Measurements from ENCODE around the gene COMMD9.

COMMD9 gene

GRCh38 chr11:36295926-36296325 lies 6.7 kb upstream of the COMMD9 start, which contains the start of gene PRR5L:
PRR5L (plus strand) TSS chr11:36296288; CDS start chr11:36401122, 104,834 bp downstream.
- 0 out of 2 replicates have a peak, but pooled peaks cover 2% of the 10 kb centered on the region for H3K27me3 ChIP-seq (ENCODE audit: control insufficient read depth, insufficient read depth, low read length)
- H3K36me3 ChIP-seq (ENCODE audit: control insufficient read depth, insufficient read depth, low read length): no peaks in the 10 kb centered on the region

GRCh38 chr11:36292311-36292722 lies 3.1 kb upstream of the COMMD9 start:
- Histone ChIP-seq H3K4me3 (ENCODE audit: low read depth, low read length) (no peak overlapping the region), H3K27ac (ENCODE audit: low read depth, low read length) (no peak overlapping the region), H3K4me1 (ENCODE audit: control insufficient read depth, insufficient read depth, low read length) (no peaks in the 10 kb centered on the region), H3K36me3 (ENCODE audit: control insufficient read depth, insufficient read depth, low read length) (no peaks in the 10 kb centered on the region), H3K9ac (ENCODE audit: low read depth, low read length) (no peak overlapping the region), H3K27me3 (ENCODE audit: control insufficient read depth, insufficient read depth, low read length) (peaks cover 12% of the 10 kb centered on the region), H3K9me3 (ENCODE audit: control insufficient read depth, insufficient read depth, low read length) (no peaks in the 10 kb centered on the region)

More at GRCh38 chr11:36295926-36296325, 6.7 kb upstream of the COMMD9 start, which contains the start of gene PRR5L:
- H3K9me3 ChIP-seq (ENCODE audit: control insufficient read depth, insufficient read depth, low read length): no peaks in the 10 kb centered on the region
- no peak within 1 kb of the TSS for H3K4me3 ChIP-seq (ENCODE audit: low read depth, low read length)
- H3K9ac ChIP-seq (ENCODE audit: low read depth, low read length): no peak within 1 kb of the TSS
- no peaks in the 10 kb centered on the region for H3K4me1 ChIP-seq (ENCODE audit: control insufficient read depth, insufficient read depth, low read length)
- no peak within 1 kb of the TSS for H3K27ac ChIP-seq (ENCODE audit: low read depth, low read length)

GRCh38 chr11:36288442-36289225 lies 590 bp downstream of the COMMD9 start:
- H3K4me1 ChIP-seq (ENCODE audit: control insufficient read depth, insufficient read depth, low read length): no peaks in the 10 kb centered on the region
- peaks cover 12% of the 10 kb centered on the region for H3K27me3 ChIP-seq (ENCODE audit: control insufficient read depth, insufficient read depth, low read length)
- H3K9me3 ChIP-seq (ENCODE audit: control insufficient read depth, insufficient read depth, low read length): no peaks in the 10 kb centered on the region
- peak overlapping the region; percentile 86 for H3K9ac ChIP-seq (ENCODE audit: low read depth, low read length)
- H3K4me3 ChIP-seq (ENCODE audit: low read depth, low read length): peak overlapping the region; percentile 93
- no peaks in the 10 kb centered on the region for H3K36me3 ChIP-seq (ENCODE audit: control insufficient read depth, insufficient read depth, low read length)
- peak overlapping the region; percentile 71 for H3K27ac ChIP-seq (ENCODE audit: low read depth, low read length)

DNA sequence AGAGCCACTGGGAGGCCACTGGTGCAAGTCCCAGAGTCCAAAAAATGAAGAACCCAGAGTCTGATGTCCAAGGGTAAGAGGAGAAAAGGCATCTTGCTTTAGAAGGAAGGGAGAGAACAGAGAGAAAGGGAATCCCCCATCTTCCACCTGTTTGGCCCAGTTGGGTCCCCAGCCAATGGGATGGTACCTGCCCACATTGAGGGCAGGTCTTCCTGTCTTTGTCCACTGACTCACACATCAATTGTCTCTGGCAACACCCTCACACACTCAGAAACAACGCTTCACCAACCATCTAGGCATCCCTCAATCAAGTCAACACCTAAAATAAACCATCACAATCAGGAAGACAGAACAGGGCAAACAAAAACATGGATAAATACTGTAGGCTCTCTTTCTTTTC lies 6.3 kb downstream of the COMMD9 start:
- Histone ChIP-seq H3K9ac (ENCODE audit: low read depth, low read length) (no peak overlapping the region), H3K9me3 (ENCODE audit: control insufficient read depth, insufficient read depth, low read length) (no peaks in the 10 kb centered on the region), H3K27me3 (ENCODE audit: control insufficient read depth, insufficient read depth, low read length) (no peaks in the 10 kb centered on the region), H3K4me1 (ENCODE audit: control insufficient read depth, insufficient read depth, low read length) (no peaks in the 10 kb centered on the region), H3K27ac (ENCODE audit: low read depth, low read length) (no peak overlapping the region), H3K36me3 (ENCODE audit: control insufficient read depth, insufficient read depth, low read length) (no peaks in the 10 kb centered on the region), H3K4me3 (ENCODE audit: low read depth, low read length) (no peak overlapping the region)

DNA sequence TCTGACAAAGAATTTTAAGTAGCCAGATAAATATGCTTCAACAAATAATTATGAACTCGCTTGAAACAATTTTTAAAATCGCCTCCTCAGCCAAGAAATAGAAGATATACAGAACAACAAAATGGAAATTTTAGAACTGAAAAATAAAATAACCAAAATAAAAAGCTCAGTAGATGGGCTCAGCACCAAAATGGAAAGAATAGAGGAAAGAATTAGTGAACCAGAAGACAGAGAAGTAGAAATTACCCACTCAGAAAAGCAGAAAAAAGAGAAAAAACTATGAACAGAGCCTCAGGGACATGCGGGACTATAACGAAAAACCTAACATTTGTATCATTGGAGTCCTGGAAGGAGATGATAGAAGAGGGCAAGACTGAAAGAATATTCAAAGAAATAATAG lies 7.4 kb downstream of the COMMD9 start:
- no peaks in the 10 kb centered on the region for H3K4me1 ChIP-seq (ENCODE audit: control insufficient read depth, insufficient read depth, low read length)
- H3K27ac ChIP-seq (ENCODE audit: low read depth, low read length): no peak overlapping the region
- no peaks in the 10 kb centered on the region for H3K9me3 ChIP-seq (ENCODE audit: control insufficient read depth, insufficient read depth, low read length)
- no peaks in the 10 kb centered on the region for H3K27me3 ChIP-seq (ENCODE audit: control insufficient read depth, insufficient read depth, low read length)
- H3K9ac ChIP-seq (ENCODE audit: low read depth, low read length): no peak overlapping the region
- no peaks in the 10 kb centered on the region for H3K36me3 ChIP-seq (ENCODE audit: control insufficient read depth, insufficient read depth, low read length)
- H3K4me3 ChIP-seq (ENCODE audit: low read depth, low read length): no peak overlapping the region

GRCh38 chr11:36280531-36280930 lies 8.7 kb downstream of the COMMD9 start:
- no peak overlapping the region for H3K9ac ChIP-seq (ENCODE audit: low read depth, low read length)
- H3K36me3 ChIP-seq (ENCODE audit: control insufficient read depth, insufficient read depth, low read length): no peaks in the 10 kb centered on the region
- H3K4me3 ChIP-seq (ENCODE audit: low read depth, low read length): no peak overlapping the region
- H3K27me3 ChIP-seq (ENCODE audit: control insufficient read depth, insufficient read depth, low read length): no peaks in the 10 kb centered on the region
- H3K4me1 ChIP-seq (ENCODE audit: control insufficient read depth, insufficient read depth, low read length): no peaks in the 10 kb centered on the region
- H3K27ac ChIP-seq (ENCODE audit: low read depth, low read length): no peak overlapping the region
- H3K9me3 ChIP-seq (ENCODE audit: control insufficient read depth, insufficient read depth, low read length): no peaks in the 10 kb centered on the region

DNA sequence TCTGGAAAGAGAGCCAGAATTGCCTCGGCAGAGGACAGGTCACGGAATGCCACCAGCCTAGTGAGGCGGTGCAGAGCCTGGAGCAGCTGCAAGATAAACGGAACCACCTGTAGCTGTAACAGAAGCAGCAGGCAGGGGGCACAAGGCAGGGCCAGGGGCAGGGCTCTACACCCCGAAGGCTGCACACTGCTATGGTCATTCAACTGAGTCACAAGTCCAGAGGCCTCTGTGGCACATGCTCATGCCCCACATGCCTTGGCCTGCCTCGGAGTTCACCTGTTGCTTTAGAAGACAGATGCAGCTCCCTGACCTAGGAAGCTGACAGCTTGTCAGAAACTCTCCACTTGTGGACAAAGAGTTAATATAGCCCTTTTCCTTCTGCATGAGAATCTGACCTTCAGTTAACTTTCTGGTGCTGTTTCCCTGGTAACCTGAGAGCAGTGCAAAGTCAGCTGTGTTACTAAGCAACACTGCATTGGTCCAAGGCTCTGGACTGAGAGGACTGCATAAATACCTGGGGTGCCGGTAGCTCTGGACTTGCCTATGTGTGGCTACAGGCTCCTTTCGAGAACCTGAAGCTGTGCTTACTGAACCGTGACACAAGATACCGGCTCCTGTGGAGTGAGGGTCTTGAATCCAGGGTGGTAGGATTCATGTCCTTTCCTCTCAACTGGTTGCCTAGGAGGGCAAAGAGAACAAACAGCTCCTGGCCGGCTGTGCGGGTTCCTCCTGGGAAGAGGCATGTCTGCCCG lies 10.5 kb downstream of the COMMD9 start:
- Histone ChIP-seq H3K27ac (ENCODE audit: low read depth, low read length) (no peak overlapping the region), H3K9ac (ENCODE audit: low read depth, low read length) (no peak overlapping the region), H3K9me3 (ENCODE audit: control insufficient read depth, insufficient read depth, low read length) (no peaks in the 10 kb centered on the region), H3K36me3 (ENCODE audit: control insufficient read depth, insufficient read depth, low read length) (no peaks in the 10 kb centered on the region; the same call in 1 of the 2 replicates), H3K27me3 (ENCODE audit: control insufficient read depth, insufficient read depth, low read length) (no peaks in the 10 kb centered on the region), H3K4me1 (ENCODE audit: control insufficient read depth, insufficient read depth, low read length) (no peaks in the 10 kb centered on the region), H3K4me3 (ENCODE audit: low read depth, low read length) (no peak overlapping the region)

DNA sequence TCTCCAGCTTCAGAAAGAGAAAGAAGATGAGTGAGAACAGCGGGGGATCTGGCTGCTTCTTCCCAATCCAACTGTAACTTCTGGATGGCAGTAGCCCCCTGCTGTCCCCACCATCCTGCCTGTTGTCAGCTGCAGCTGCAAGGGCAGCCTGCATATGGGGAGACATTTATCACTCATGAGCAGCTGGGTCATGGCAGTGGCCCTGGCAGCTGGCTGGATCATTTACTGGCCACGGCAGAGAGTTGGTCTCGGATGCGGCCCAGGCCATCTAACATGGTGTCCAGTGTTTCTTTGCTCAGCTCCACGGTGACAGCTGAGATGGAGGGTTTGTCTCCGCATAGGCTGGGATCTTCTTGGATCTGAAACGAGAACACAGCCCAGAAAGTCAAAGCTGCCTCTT lies 14.8 kb downstream of the COMMD9 start:
- Histone ChIP-seq H3K4me3 (ENCODE audit: low read depth, low read length) (no peak overlapping the region), H3K27me3 (ENCODE audit: control insufficient read depth, insufficient read depth, low read length) (no peaks in the 10 kb centered on the region), H3K9ac (ENCODE audit: low read depth, low read length) (no peak overlapping the region), H3K36me3 (ENCODE audit: control insufficient read depth, insufficient read depth, low read length) (no peaks in the 10 kb centered on the region; the same call in 1 of the 2 replicates), H3K4me1 (ENCODE audit: control insufficient read depth, insufficient read depth, low read length) (no peaks in the 10 kb centered on the region), H3K9me3 (ENCODE audit: control insufficient read depth, insufficient read depth, low read length) (no peaks in the 10 kb centered on the region), H3K27ac (ENCODE audit: low read depth, low read length) (no peak overlapping the region)

DNA sequence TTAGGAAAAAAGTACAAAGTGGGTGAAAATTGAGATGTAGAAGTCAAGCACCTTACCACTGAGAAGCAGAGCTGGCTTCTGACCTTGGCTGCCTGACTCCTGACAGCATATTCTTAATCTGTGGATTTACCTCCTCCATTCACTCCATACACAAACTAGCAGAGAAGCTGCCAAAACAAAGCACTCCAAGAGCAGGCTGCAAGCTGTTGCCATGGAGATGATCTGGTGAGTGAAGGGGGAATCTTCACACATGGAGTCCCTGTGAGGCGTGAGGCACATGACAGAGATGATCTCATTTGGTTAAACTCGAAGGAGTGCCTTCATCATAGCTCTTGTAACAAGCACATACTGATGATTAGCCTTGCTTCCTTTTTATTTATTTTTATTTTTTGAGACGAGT lies 16.1 kb downstream of the COMMD9 start:
- Histone ChIP-seq H3K27me3 (ENCODE audit: control insufficient read depth, insufficient read depth, low read length) (no peaks in the 10 kb centered on the region), H3K36me3 (ENCODE audit: control insufficient read depth, insufficient read depth, low read length) (no peaks in the 10 kb centered on the region; the same call in 1 of the 2 replicates), H3K9me3 (ENCODE audit: control insufficient read depth, insufficient read depth, low read length) (no peaks in the 10 kb centered on the region), H3K9ac (ENCODE audit: low read depth, low read length) (no peak overlapping the region), H3K4me3 (ENCODE audit: low read depth, low read length) (no peak overlapping the region), H3K27ac (ENCODE audit: low read depth, low read length) (no peak overlapping the region), H3K4me1 (ENCODE audit: control insufficient read depth, insufficient read depth, low read length) (no peaks in the 10 kb centered on the region)

- H3K27me3 ChIP-seq (ENCODE audit: control insufficient read depth, insufficient read depth, low read length): no peaks in the 10 kb centered on the region
- no peaks in the 10 kb centered on the region for H3K4me1 ChIP-seq (ENCODE audit: control insufficient read depth, insufficient read depth, low read length)
- H3K27ac ChIP-seq (ENCODE audit: low read depth, low read length): no peak overlapping the region
- H3K9ac ChIP-seq (ENCODE audit: low read depth, low read length): no peak overlapping the region
- H3K9me3 ChIP-seq (ENCODE audit: control insufficient read depth, insufficient read depth, low read length): no peaks in the 10 kb centered on the region
- no peaks in the 10 kb centered on the region; the same call in 1 of the 2 replicates for H3K36me3 ChIP-seq (ENCODE audit: control insufficient read depth, insufficient read depth, low read length)
- no peak overlapping the region for H3K4me3 ChIP-seq (ENCODE audit: low read depth, low read length)
These were observed 17.3 kb downstream of the COMMD9 start for GRCh38 chr11:36271794-36272407.

Data from HUES48 (cell line).